H1 (cell line): ENCODE measurements around the gene PLA2G4E. TPM values are rescaled to one million over a fixed set of nuclear protein-coding genes. Genes with fewer than 3 reads are reported as not detected.

ENCODE experiments used
- GABPA ChIP-seq: IDR thresholded peaks from 2 replicates; pipeline ENCODE4 v1.6.1; 2011; ENCODE audit warnings: mild to moderate bottlenecking, low read length, moderate library complexity, borderline replicate concordance; ENCODE audit not compliant: insufficient read depth
- RFX5 ChIP-seq: IDR thresholded peaks from 2 replicates; pipeline ENCODE4 v1.6.1; 2011; ENCODE audit warnings: low read depth, low read length, improper control_type of control experiment, borderline replicate concordance
- RNF2 ChIP-seq: fragments of 200-900, 300-1000 bp; sonication (generic); IDR thresholded peaks from 2 replicates; pipeline ENCODE4 v1.7.1; 2016; ENCODE audit warnings: borderline replicate concordance, low read depth, mild to moderate bottlenecking, antibody characterized with exemption, low read length; ENCODE audit not compliant: poor library complexity, severe bottlenecking; ENCODE audit errors: missing control alignments
- SRF ChIP-seq: IDR thresholded peaks from 2 replicates; pipeline ENCODE4 v1.6.1; 2011; ENCODE audit warnings: mild to moderate bottlenecking, low read depth, low read length, moderate library complexity
- TAF1 ChIP-seq: IDR thresholded peaks from 2 replicates; pipeline ENCODE4 v1.6.1; 2011; ENCODE audit warnings: mild to moderate bottlenecking, low read depth, low read length
- ZNF274 ChIP-seq: IDR thresholded peaks from 2 replicates; pipeline ENCODE4 v1.7.0; 2012; ENCODE audit warnings: low read length, borderline replicate concordance; ENCODE audit errors: extremely low read depth
- polyA plus RNA-seq, 7 experiments: library from polyadenylated mRNA; depleted of rRNA in 3 of 7; stranded (reverse) in 5 of 7; unstranded in 2 of 7; fragments of >200 nt in 5 of 7; fragments of 200-250 nt in 2 of 7; gene quantifications; 1 replicate in 5 of 7; 2 replicates in 1 of 7; 4 replicates in 1 of 7; pipeline versions ENCODE4 v1.2.1 to v1.2.3, GENCODE V29; 2011 to 2013; ENCODE audit warnings: missing spikeins in 2 of 7, mixed read lengths in 2 of 7
- total RNA-seq: library from RNA; stranded (reverse); fragmentation: NEBNext Ultra II Directional; extraction: Animal tissue kit (Norgen Biotek cat#: 25700); gene quantifications from 2 replicates; pipeline ENCODE4 v1.2.1, GENCODE V29; 2021

The PLA2G4E gene
- total and polyA plus RNA-seq, 2 of the 8 experiments (the other 6 are each of a cell fraction or from before 2014, with no cell fraction given) = 0.03 TPM; not detected in 1

DNA sequence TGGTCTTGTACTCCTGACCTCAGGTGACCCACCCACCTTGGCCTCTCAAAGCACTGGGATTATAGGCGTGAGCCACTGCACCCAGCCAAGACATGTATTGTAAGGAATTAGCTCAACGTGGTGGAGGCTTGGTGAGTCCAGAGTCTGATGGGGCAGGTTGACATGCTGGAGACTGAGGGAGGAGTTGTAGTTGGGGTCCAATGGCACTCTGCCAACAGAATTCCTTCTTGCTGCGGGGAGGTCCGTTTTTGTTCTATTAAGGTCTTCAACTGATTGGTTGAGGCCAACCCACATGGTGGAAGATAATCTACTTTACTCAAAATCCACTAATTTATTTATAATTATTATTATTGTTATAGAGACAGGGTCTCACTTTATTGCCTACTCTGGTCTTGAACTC lies 43.4 kb upstream of the PLA2G4E start (continued):
- TF ChIP-seq RNF2 = no peak
- no peak for TF ChIP-seq GABPA
- no peak for TF ChIP-seq TAF1
- TF ChIP-seq ZNF274 = no peak
- TF ChIP-seq RFX5 = no peak
- TF ChIP-seq SRF = no peak
